ENCODE measurements around the gene RSPO1.

The RSPO1 gene

GRCh38 chr1:37657620-37658412, 23.1 kb upstream of the RSPO1 start:
- no peak for DNase-seq

GRCh38 chr1:37656881-37657280, 22.2 kb upstream of the RSPO1 start:
- DNase-seq, result no peak

DNA sequence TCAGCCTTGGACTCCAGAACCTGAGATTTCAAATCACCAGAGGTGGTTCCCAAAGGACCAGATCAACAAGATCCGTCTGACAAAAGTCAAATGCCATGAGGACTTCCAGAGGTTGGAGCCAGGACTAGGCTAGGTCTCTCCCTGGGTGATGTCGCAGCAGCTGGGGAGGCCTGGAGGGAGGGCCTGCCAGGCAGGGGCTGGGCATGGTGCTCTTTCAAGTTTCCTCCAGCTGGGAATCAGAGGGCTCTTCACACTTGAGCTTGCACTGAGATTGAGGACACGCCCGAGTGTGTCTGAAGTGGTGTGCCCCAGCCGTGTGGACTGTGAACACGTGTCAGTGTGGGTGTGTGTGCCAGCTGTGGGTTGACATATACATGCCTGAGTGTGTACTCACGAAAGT, 21.3 kb upstream of the RSPO1 start:
- DNase-seq, result no peak

GRCh38 chr1:37655274-37655673, 20.6 kb upstream of the RSPO1 start:
- DNase-seq, result no peak

GRCh38 chr1:37653906-37654305, 19.2 kb upstream of the RSPO1 start:
- no peak for DNase-seq

DNA sequence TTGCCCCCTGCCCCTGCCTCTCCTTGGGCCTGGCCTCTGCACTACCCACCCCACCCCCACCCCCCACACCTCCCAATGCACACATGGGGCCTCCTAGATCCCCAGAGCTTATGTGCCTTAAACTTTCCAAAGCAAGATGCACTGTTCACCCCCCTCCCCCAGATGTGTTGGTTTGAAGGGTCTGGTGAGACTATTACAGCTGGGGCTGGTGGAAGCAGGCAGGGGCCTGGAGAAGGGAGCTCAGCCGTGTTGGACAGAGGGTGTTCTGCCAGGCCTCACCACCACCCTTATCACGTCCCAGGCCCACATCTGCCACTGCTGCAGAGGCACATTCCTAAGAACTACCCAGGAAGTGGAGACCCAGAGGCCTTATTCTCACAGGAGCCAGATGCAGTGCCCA, 18.3 kb upstream of the RSPO1 start:
- no peak for DNase-seq

DNA sequence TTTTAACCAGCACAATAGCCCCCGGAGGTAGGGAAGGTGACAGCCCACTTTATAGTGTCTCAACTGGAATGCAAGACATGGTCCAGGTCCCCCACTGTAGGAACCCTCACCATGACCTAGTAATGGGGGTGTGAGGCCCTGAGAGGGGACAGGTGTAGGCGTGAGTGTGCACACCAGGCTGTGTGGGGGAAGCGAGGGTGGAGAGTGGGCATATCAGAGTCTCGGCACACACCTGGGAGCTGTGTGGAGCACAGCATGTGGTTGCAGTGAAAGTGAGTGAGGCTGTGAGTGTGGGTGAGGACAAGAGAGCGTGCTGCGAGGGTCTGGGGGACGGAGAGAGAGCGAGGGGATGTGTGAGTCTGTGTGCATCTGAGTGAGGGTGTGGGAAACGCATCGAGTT, 17.1 kb upstream of the RSPO1 start:
- DNase-seq, result no peak

GRCh38 chr1:37650721-37651120, 16.0 kb upstream of the RSPO1 start:
- no peak for DNase-seq

DNA sequence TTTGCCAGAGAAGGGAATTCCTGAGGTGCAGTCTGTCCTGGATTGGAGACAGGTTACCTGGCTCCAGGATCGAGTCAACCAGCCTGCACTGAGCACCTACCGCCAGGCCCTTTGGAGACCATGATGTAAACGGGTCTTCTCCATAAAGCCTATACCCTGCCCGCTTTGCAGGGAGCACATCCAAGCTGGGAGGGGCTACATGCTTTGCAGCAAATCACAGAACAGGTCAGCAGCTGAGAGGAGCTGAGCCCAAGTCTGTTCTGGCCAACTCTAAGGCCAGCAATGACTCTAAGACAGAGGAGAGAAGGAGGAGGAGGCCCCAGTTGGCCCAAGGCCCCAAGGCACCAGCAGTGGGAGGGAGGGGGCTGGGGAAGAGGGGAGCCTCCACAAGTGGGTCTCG, 15.5 kb upstream of the RSPO1 start:
- no peak for DNase-seq

DNA sequence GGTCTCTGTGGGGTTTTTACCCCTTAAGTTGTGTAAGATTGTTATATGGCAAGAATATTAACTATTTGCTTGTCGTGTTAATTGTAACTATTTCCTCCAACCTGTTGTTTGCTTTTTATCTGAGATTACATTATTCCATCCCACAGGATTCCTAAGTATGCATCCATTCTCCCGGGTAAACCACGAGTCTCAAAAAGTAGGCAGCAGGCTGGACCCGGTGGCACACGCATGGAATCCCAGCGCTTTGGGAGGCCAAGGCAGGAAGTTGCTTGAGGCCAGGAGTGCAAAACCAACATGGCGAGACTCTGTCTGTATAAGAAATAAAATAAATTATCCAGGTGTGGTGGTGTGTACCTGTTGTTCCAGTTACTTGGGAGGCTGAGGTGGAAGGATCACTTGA, 12.6 kb upstream of the RSPO1 start:
- DNase-seq, result no peak

- DNase-seq, result no peak
Observed at GRCh38 chr1:37641059-37641458, 6.4 kb upstream of the RSPO1 start.

GRCh38 chr1:37636435-37636834, 1.7 kb upstream of the RSPO1 start:
- no peak for DNase-seq

DNA sequence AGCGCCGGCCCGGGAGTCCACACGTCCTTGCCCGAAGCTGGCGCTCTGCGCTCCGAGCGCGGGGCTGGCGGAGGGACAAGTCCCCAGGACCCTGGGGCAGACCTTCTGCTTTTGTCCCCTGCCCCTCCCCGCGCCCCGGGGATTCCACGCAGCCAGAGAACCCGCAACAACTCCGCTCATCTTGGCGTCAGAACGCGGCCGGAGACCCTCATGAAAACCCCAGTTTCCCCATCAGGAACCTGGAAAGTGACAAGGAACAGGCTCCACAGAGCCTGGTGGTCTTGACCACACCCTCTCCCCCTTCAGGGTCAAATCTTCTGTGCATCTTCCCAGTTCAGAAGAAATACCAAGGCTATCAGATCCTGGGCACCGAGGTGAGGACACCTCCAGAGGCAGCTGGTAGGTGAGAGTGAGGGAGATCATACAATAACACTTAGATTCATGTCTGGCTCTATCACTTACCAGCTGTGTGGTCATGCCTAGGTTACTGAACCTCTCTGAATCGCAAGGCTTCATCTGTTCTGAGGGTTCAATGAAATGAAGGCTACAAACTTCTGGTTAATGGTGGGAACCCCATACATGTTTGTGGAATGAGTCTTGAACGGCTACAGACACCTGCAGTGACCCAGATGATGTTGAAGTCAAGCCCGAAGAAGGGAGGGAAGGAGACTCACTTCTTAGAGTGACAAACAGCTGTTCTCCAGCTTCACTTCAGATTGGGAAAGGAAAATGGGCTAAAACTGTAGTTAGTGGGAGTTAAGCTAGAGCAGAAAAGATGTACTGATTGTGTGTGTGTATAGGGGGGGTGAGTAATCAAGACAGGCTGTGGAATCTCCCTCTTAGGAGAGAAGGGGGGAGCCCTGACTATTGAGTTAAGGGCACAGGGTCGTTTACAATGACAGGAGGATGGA, 555 bp upstream of the RSPO1 start:
- no peak for DNase-seq

DNA sequence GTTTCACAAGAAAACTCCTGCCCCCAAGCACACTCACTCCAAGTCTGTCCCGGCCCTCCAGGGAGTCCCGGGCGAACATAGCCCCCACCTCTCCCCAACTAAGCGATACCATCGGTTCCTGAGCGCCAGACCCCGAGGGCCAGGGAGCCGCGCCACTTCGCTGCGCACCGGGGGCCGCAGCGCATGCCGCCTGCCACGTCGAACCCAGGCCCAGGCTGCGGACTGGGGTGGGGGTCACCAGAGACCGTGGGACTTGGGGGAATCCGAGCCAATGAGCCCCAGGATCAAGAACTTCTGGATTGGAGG, 801 bp downstream of the RSPO1 start:
- no peak for DNase-seq

DNA sequence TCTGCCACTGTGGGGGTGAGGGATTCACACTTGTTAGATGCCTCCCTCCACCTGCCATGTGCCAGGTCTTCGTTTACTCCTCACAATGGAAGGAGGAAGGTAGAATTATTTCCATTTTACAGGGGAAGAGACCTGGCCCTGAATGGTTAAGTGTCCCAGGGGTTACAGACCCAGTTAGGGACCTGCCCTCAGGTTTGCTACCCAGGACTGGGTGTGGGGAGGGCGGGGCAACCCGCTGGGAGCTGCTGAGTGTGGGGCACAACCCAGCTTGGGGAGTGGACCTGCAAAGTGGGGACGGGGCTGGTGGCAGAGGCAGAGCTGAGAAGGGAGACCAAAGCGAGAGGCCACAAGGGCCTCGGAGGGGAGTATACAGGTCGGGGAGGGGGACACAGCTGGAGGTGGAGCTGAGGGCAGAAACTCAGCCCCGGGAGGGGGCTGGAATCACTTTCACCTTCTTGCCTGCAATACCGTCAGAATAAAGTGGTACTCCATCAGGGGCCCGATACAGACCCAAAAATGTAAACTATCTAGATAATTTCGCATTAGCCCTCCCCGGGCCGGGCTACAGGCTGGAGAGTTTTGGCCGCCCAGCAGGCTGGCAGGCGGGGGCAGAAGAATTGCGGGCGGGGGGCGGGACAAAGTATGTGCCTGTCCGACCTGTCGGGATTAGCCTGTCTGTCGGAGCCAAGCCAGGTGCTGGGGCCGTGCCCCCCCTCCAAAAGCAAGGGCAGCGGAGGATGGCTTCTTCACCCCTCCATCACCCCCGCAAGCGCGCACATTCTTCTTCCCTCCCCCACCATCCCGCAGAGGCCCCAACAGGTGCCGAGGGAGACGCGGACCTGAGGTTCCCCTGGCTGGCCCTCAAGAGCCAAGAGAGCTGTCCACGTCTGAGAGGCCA, 1.4 kb downstream of the RSPO1 start:
- no peak for DNase-seq

GRCh38 chr1:37631036-37631435, 3.7 kb downstream of the RSPO1 start:
- no peak for DNase-seq

DNA sequence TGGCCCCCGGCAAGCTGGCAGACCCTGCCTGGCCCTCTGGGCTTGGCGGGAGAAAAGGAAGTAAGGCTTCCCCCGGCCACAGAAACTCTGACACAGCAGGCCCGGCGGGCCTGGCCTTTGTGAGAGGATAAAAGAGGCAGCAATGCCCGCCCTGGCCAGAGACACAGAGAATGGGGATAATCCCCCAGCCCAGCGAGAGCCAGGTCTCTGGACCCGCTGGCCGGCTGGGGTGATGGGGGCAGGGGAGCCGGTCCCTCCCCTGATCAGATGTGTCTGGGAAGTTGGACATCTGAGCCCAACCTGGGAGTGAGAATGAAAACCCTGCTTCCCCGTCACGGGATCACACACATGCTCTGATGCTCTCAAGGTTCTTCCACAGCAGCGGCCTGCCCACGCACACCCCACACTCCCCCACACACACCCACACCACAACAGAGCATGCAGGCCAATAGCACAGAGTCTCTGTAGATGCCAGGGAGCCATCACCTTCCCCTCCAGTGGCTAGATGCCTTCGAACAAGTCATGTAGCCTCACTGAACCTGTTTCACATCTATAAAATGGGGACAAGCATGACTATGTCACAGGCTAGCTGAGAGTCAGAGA, 4.2 kb downstream of the RSPO1 start:
- DNase-seq, result no peak

- DNase-seq, result no peak
Observed at GRCh38 chr1:37629726-37630425, 4.8 kb downstream of the RSPO1 start.

DNA sequence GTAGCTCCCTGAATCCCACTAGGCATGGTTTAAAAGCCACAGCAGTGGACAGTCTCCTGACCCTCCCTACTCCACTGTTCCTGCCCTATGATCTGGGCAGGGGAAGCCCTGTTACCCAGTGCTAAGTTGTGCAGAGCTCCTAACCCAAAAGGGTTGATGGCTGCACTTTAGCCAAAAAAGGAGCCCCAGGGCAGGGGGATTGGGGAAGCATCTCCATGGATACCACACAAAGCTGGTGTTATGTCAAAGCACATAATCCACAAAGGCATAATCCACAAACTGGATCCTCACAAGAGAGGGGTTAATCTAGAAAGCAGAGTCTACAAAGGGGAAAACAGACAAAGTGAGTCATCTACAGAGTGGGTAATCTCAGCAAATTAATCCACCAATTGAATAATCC, 5.7 kb downstream of the RSPO1 start:
- no peak for DNase-seq

DNA sequence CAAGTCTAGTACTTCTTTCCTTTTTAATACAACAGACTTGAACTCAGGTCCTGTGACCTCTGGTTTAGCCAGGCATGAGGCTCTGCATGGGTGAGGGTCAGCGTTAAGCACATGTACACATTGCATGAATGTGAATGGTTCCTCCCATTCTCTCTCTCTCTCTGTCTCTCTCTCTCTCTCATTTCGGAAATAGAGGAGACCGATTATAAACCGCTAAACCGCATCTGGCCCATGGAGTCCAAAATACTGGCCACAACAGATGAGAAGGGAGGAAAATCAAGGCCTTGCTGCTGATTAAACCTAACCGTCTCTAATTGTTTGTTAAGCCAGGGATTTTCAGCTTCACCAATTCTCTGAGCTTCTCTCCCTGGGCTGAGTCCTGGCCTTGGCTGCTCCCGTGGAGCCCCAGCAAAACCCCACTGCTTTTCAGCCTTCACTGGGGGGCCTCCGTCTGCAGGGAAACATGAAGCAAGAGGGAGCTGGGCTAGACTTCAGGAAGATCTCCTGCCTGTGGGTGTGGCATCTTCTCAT, 6.6 kb downstream of the RSPO1 start:
- no peak for DNase-seq

DNA sequence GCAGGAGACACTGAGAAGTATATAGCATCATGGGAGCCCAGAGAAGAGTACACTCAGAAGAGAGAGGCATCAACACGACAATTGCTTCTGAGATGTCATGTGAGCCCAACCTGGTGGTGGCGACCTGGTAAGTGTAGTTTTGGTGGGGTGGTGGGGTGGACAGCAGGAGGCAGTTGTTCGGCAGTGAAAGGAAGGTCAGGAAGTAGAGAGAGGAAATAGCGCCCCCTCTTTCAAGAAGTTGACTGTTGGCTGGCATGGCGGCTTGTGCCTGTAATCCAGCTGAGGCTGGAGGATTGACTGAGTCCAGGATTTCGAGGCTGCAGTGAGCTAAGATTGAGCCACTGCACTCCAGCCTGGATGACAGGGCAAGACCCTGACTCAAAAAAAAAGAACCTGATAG, 12.6 kb downstream of the RSPO1 start:
- no peak for DNase-seq

All from amygdala (tissue), 56 donors.